Measurements from ENCODE around the gene ZEB2. TPM values are rescaled to one million over a fixed set of nuclear protein-coding genes. Genes with fewer than 3 reads are reported as not detected.
A peak's percentile ranks its signal among the peaks of the same experiment; 100 is the strongest.

The ZEB2 gene
- total and polyA plus RNA-seq, 10 of the 15 experiments (the other 5 are each of a cell fraction or from before 2014, with no cell fraction given): 0.14 to 3.2 (median 0.84) TPM

GRCh38 chr2:144518748-144519596 is 947 bp downstream of the ZEB2 start (continued):
- TF ChIP-seq EP300 (IDR thresholded peaks at IDR 0.05; ENCODE audit: borderline replicate concordance in 1 of 2, control insufficient read depth in 1 of 2, low read depth in 2 of 2, low read length in 2 of 2) (peak; percentile 76 to 79), TAF1 (IDR thresholded peaks at IDR 0.05; ENCODE audit: borderline replicate concordance, low read depth, low read length) (no peak), KDM1A (IDR thresholded peaks at IDR 0.05; ENCODE audit: borderline replicate concordance) (no peak), POLR2A (IDR thresholded peaks at IDR 0.05; ENCODE audit: low read depth, low read length) (no peak), ZNF592 (IDR thresholded peaks at IDR 0.05) (no peak), BMI1 (IDR thresholded peaks at IDR 0.05; ENCODE audit: borderline replicate concordance) (peak; percentile 80), HSF1 (IDR thresholded peaks at IDR 0.05; ENCODE audit: low read depth, low read length) (no peak), POLR2AphosphoS5 (IDR thresholded peaks at IDR 0.05; ENCODE audit: low read length) (no peak), SUPT20H (IDR thresholded peaks at IDR 0.05; ENCODE audit: borderline replicate concordance, control insufficient read depth, low read depth, low read length) (no peak), MXI1 (IDR thresholded peaks at IDR 0.05; ENCODE audit: low read depth, low read length) (no peak), LARP7 (IDR thresholded peaks at IDR 0.05) (no peak), PML (IDR thresholded peaks at IDR 0.05; ENCODE audit: low read length) (no peak), STAT3 (IDR thresholded peaks at IDR 0.05; ENCODE audit: low read depth, low read length) (no peak), BACH1 (IDR thresholded peaks at IDR 0.05; ENCODE audit: borderline replicate concordance) (no peak), E2F8 (IDR thresholded peaks at IDR 0.05; ENCODE audit: low read depth, partially characterized antibody) (no peak), GATAD2B (conservative IDR thresholded peaks at IDR 0.05; ENCODE audit: low read depth) (no peak; the same call in 1 of the 2 replicates), STAT1 (conservative IDR thresholded peaks at IDR 0.05) (no peak), KAT2A (conservative IDR thresholded peaks at IDR 0.05; ENCODE audit: control insufficient read depth, low read depth, low read length) (no peak)

Measured in GM12878 (cell line).